ENCODE results near the gene COQ9.

DNA sequence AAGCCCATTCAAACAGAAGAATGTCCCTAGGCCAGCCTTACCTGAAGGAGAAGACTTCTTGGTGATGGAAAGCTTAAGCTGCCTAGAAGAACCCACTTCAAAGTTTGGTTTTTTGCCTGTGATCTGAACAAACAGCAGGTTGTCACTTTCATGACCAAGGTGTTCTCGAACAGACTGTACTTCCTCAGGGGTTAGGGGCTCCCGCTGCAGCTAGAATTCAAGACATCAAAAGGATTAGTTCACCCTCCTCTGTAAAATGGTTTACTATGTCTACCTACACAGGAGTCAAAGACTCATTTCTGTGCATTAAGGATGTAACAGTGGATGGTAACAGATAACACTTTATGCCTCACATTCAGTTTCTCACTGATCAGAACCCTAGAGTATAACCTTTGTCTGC, 13.3 kb upstream of the COQ9 start:
- TF ChIP-seq, protein P1, sequence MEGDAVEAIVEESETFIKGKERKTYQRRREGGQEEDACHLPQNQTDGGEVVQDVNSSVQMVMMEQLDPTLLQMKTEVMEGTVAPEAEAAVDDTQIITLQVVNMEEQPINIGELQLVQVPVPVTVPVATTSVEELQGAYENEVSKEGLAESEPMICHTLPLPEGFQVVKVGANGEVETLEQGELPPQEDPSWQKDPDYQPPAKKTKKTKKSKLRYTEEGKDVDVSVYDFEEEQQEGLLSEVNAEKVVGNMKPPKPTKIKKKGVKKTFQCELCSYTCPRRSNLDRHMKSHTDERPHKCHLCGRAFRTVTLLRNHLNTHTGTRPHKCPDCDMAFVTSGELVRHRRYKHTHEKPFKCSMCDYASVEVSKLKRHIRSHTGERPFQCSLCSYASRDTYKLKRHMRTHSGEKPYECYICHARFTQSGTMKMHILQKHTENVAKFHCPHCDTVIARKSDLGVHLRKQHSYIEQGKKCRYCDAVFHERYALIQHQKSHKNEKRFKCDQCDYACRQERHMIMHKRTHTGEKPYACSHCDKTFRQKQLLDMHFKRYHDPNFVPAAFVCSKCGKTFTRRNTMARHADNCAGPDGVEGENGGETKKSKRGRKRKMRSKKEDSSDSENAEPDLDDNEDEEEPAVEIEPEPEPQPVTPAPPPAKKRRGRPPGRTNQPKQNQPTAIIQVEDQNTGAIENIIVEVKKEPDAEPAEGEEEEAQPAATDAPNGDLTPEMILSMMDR (conservative IDR thresholded peaks at IDR 0.05 in 1 of 2, IDR thresholded peaks at IDR 0.05 in 1 of 2; ENCODE audit: low read depth in 1 of 2, low read length in 2 of 2): no peak
- TF ChIP-seq EZH2 (IDR thresholded peaks at IDR 0.05; ENCODE audit: low read length, missing control alignments): no peak

Measured in fibroblast of lung (primary cell).